Activated CD4-positive, alpha-beta T cell treated with anti-CD3 and anti-CD28 coated beads, Interleukin-2, amount 10 ng/mL, durations not matched to agents 24 days and 14 days (primary cell): Measurements from ENCODE around the gene SCD5. TPM values are rescaled to one million over a fixed set of nuclear protein-coding genes. Genes with fewer than 3 reads are reported as not detected.

Experiments used
- DNase-seq: peaks from one replicate; pipeline ENCODE4 v3.0.0; 2022
- H3K27ac Mint-ChIP-seq: one replicate; pipeline ENCODE4 v1.8.0; 2022; ENCODE audit warnings: mild to moderate bottlenecking, mixed read lengths
- H3K27me3 Mint-ChIP-seq: one replicate; pipeline ENCODE4 v1.8.0; 2022; ENCODE audit warnings: mixed read lengths
- H3K36me3 Mint-ChIP-seq: one replicate; pipeline ENCODE4 v1.8.0; 2022; ENCODE audit warnings: low read depth, mild to moderate bottlenecking, mixed read lengths
- H3K4me1 Mint-ChIP-seq: one replicate; pipeline ENCODE4 v1.8.0; 2021; ENCODE audit warnings: mixed read lengths
- H3K4me3 Mint-ChIP-seq: one replicate; pipeline ENCODE4 v1.8.0; 2022; ENCODE audit warnings: mild to moderate bottlenecking, moderate library complexity, mixed read lengths
- H3K9me3 Mint-ChIP-seq: one replicate; pipeline ENCODE4 v1.8.0; 2021; ENCODE audit warnings: mixed read lengths
- intact Hi-C: fragments of 100-400 bp; cut with micrococcal nuclease; formaldehyde crosslinking; loops from one replicate; pipeline ENCODE4 v1.15.1; 2023
- total RNA-seq: library from RNA; stranded (reverse); gene quantifications from 2 replicates; pipeline ENCODE4 v1.2.3, GENCODE V29; 2022

The SCD5 gene
- total RNA-seq, 1 donor from 2014 or later: 0.63 TPM

GRCh38 chr4:82621251-82621650 lies 177.3 kb downstream of the SCD5 start:
- Mint-ChIP-seq H3K36me3 (no peaks in the 10 kb centered on the region), H3K27me3 (no peaks in the 10 kb centered on the region), H3K4me3 (no peak overlapping the region), H3K27ac (no peak overlapping the region), H3K4me1 (no peaks in the 10 kb centered on the region), H3K9me3 (no peaks in the 10 kb centered on the region)
- no peak for DNase-seq
- intact Hi-C loops: no loop called here

- H3K36me3 Mint-ChIP-seq: no peaks in the 10 kb centered on the region
- intact Hi-C loops: no loop called here
- H3K27ac Mint-ChIP-seq: no peak overlapping the region
- no peaks in the 10 kb centered on the region for H3K27me3 Mint-ChIP-seq
- DNase-seq: no peak
- H3K9me3 Mint-ChIP-seq: no peaks in the 10 kb centered on the region
- H3K4me3 Mint-ChIP-seq: no peak overlapping the region
- H3K4me1 Mint-ChIP-seq: no peaks in the 10 kb centered on the region
Measured at GRCh38 chr4:82620126-82620735, 178.4 kb downstream of the SCD5 start.

- intact Hi-C loops: no loop called here
- H3K4me3 Mint-ChIP-seq: no peak overlapping the region
Measured at GRCh38 chr4:82618103-82618720, 180.4 kb downstream of the SCD5 start.

GRCh38 chr4:82614838-82615449 lies 183.7 kb downstream of the SCD5 start:
- Mint-ChIP-seq H3K4me3 (no peak overlapping the region), H3K4me1 (no peaks in the 10 kb centered on the region), H3K27ac (no peak overlapping the region), H3K27me3 (peaks cover 2% of the 10 kb centered on the region), H3K9me3 (no peaks in the 10 kb centered on the region), H3K36me3 (no peaks in the 10 kb centered on the region)
- intact Hi-C loops: no loop called here
- no peak for DNase-seq

More at GRCh38 chr4:82618103-82618720, 180.4 kb downstream of the SCD5 start:
- DNase-seq: no peak
- Mint-ChIP-seq H3K27ac (no peak overlapping the region), H3K27me3 (peaks cover 2% of the 10 kb centered on the region), H3K4me1 (no peaks in the 10 kb centered on the region), H3K9me3 (no peaks in the 10 kb centered on the region), H3K36me3 (no peaks in the 10 kb centered on the region)

GRCh38 chr4:82613121-82613520 lies 185.5 kb downstream of the SCD5 start:
- Mint-ChIP-seq H3K4me3 (no peak overlapping the region), H3K9me3 (no peaks in the 10 kb centered on the region), H3K4me1 (no peaks in the 10 kb centered on the region), H3K36me3 (no peaks in the 10 kb centered on the region), H3K27me3 (peaks cover 2% of the 10 kb centered on the region), H3K27ac (no peak overlapping the region)
- intact Hi-C loops: no loop called here
- no peak for DNase-seq

GRCh38 chr4:82611982-82612381 lies 186.6 kb downstream of the SCD5 start:
- Mint-ChIP-seq H3K27ac (no peak overlapping the region), H3K4me3 (no peak overlapping the region), H3K4me1 (no peaks in the 10 kb centered on the region), H3K36me3 (no peaks in the 10 kb centered on the region), H3K27me3 (peaks cover 2% of the 10 kb centered on the region), H3K9me3 (no peaks in the 10 kb centered on the region)
- DNase-seq: no peak
- intact Hi-C loops: no loop called here

- peaks cover 2% of the 10 kb centered on the region for H3K27me3 Mint-ChIP-seq
- no peak overlapping the region for H3K4me3 Mint-ChIP-seq
- H3K36me3 Mint-ChIP-seq: no peaks in the 10 kb centered on the region
- no peak for DNase-seq
- H3K9me3 Mint-ChIP-seq: no peaks in the 10 kb centered on the region
- no peak overlapping the region for H3K27ac Mint-ChIP-seq
- H3K4me1 Mint-ChIP-seq: no peaks in the 10 kb centered on the region
- intact Hi-C loops: no loop called here
Measured at GRCh38 chr4:82611527-82611926, 187.1 kb downstream of the SCD5 start.

GRCh38 chr4:82610041-82610440 lies 188.6 kb downstream of the SCD5 start:
- H3K4me1 Mint-ChIP-seq: no peaks in the 10 kb centered on the region
- H3K27ac Mint-ChIP-seq: no peak overlapping the region
- no peaks in the 10 kb centered on the region for H3K9me3 Mint-ChIP-seq
- H3K4me3 Mint-ChIP-seq: no peak overlapping the region
- no peak for DNase-seq
- H3K27me3 Mint-ChIP-seq: peaks cover 2% of the 10 kb centered on the region
- H3K36me3 Mint-ChIP-seq: no peaks in the 10 kb centered on the region
- intact Hi-C loops: no loop called here

GRCh38 chr4:82606622-82607021 lies 192.0 kb downstream of the SCD5 start:
- Mint-ChIP-seq H3K27ac (no peak overlapping the region), H3K4me1 (no peaks in the 10 kb centered on the region), H3K9me3 (no peaks in the 10 kb centered on the region), H3K27me3 (peaks cover 2% of the 10 kb centered on the region), H3K4me3 (no peak overlapping the region), H3K36me3 (no peaks in the 10 kb centered on the region)
- intact Hi-C loops: no loop called here
- no peak for DNase-seq

GRCh38 chr4:82604522-82604921 lies 194.1 kb downstream of the SCD5 start:
- intact Hi-C loops: no loop called here
- Mint-ChIP-seq H3K9me3 (no peaks in the 10 kb centered on the region), H3K4me1 (no peaks in the 10 kb centered on the region), H3K36me3 (no peaks in the 10 kb centered on the region), H3K27ac (no peak overlapping the region), H3K4me3 (no peak overlapping the region), H3K27me3 (peaks cover 4% of the 10 kb centered on the region)
- DNase-seq: no peak

- no peaks in the 10 kb centered on the region for H3K36me3 Mint-ChIP-seq
- peaks cover 5% of the 10 kb centered on the region for H3K27me3 Mint-ChIP-seq
- intact Hi-C loops: no loop called here
- H3K4me1 Mint-ChIP-seq: no peaks in the 10 kb centered on the region
- H3K9me3 Mint-ChIP-seq: no peaks in the 10 kb centered on the region
- no peak for DNase-seq
- no peak overlapping the region for H3K27ac Mint-ChIP-seq
- H3K4me3 Mint-ChIP-seq: no peak overlapping the region
Measured at GRCh38 chr4:82601242-82602015, 197.2 kb downstream of the SCD5 start.

GRCh38 chr4:82599336-82599735 lies 199.3 kb downstream of the SCD5 start:
- intact Hi-C loops: no loop called here
- Mint-ChIP-seq H3K4me3 (no peak overlapping the region), H3K27ac (no peak overlapping the region), H3K36me3 (no peaks in the 10 kb centered on the region), H3K27me3 (peaks cover 8% of the 10 kb centered on the region), H3K4me1 (no peaks in the 10 kb centered on the region), H3K9me3 (no peaks in the 10 kb centered on the region)
- DNase-seq: no peak

GRCh38 chr4:82594456-82594855 lies 204.1 kb downstream of the SCD5 start:
- Mint-ChIP-seq H3K27ac (no peak overlapping the region), H3K27me3 (peaks cover 11% of the 10 kb centered on the region), H3K4me1 (no peaks in the 10 kb centered on the region), H3K36me3 (no peaks in the 10 kb centered on the region), H3K4me3 (no peak overlapping the region), H3K9me3 (no peaks in the 10 kb centered on the region)
- intact Hi-C loops: no loop called here
- DNase-seq: no peak

GRCh38 chr4:82593411-82593810 lies 205.2 kb downstream of the SCD5 start:
- H3K27ac Mint-ChIP-seq: no peak overlapping the region
- DNase-seq: no peak
- intact Hi-C loops: no loop called here

More at GRCh38 chr4:82593411-82593810, 205.2 kb downstream of the SCD5 start:
- Mint-ChIP-seq H3K4me3 (no peak overlapping the region), H3K9me3 (no peaks in the 10 kb centered on the region), H3K4me1 (no peaks in the 10 kb centered on the region), H3K36me3 (no peaks in the 10 kb centered on the region), H3K27me3 (peaks cover 14% of the 10 kb centered on the region)
